HepG2 (cell line): Measurements from ENCODE around the gene BACH2.

Source experiments
- ZBTB21 ChIP-seq: sonication (generic); formaldehyde crosslinking; IDR thresholded peaks from 2 replicates; pipeline ENCODE4 v1.4.0; 2020; ENCODE audit warnings: missing genetic modification reagents
- ZNF501 ChIP-seq: sonication (generic); formaldehyde crosslinking; IDR thresholded peaks from 2 replicates; pipeline ENCODE4 v1.5.1; 2020; ENCODE audit warnings: mild to moderate bottlenecking, moderate library complexity, missing genetic modification reagents

DNA sequence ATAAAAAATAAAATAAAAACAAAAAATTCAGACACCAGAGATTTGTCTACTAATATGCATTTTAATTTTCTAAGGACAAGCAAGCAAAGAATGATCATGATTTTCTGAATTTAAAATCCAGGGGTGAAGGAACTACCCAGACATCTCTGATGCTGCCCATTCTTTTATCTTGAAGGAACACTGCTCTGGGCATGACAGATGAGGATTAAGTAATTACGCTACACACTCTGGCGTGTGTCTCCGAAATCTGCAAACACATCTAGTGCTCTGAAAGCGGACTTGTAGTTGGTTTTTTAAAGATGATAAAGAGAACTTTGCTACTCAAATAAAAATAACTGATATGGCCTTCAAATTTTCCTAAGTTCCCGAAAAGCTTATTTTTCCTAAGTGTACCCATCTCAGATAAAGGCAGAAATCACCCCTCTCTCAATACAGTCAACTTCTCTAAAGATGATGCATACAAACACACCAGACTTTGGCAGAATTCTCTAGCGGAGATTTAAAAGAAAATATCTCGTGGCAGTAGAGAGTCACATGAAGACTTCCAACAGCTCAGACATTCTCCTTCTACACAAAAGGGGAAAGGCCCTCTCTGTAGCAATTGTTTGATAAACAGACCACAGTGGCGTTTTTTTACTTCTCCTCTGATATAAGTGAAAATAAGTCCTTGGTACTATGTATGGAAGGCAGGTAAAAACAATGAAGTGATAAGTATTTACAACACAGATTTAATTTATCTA, 133.8 kb downstream of the BACH2 start:
- TF ChIP-seq ZBTB21 (CRISPR knock-in tag) (no peak), ZNF501 (CRISPR knock-in tag) (no peak)
